RWPE1 (cell line): Measurements from ENCODE around the gene INSM2.

Source experiments
- CTCF ChIA-PET: fragments of 350-600 bp; sonication (Branson Sonifier 250); formaldehyde crosslinking; extraction: SDS; loops from one replicate; lab custom pipeline; 2021; lab: Yijun Ruan, JAX
- POLR2A ChIA-PET: fragments of 400-600 bp; formaldehyde crosslinking; extraction: SDS; loops from one replicate; lab custom pipeline; 2020; ENCODE audit warnings: antibody characterized with exemption; ENCODE audit not compliant: low non-redundant PET; lab: Yijun Ruan, JAX
- DNase-seq: peaks from one replicate; pipeline ENCODE4 v3.0.0; 2012; ENCODE audit warnings: low spot score
- H3K27ac ChIP-seq: fragments of 450-650 bp; 2 replicates; pipeline ENCODE4 v1.5.1; 2017
- CTCF ChIP-seq: fragments of 450-650 bp; conservative IDR thresholded peaks from 2 replicates; pipeline ENCODE4 v1.5.1; 2017; ENCODE audit warnings: low read depth, mild to moderate bottlenecking

Gene INSM2

GRCh38 chr14:35533357-35534207, at the start of gene INSM2:
TSS of gene INSM2 (plus strand) at chr14:35534164. CDS start at chr14:35534253, 89 bp downstream.
- H3K27ac ChIP-seq: no peak within 1 kb of the TSS
- POLR2A ChIA-PET: no interaction called here
- peak; percentile 54 for DNase-seq
- CTCF ChIA-PET: interaction anchor here (0.5 to 1.3 kb wide), 5 partner anchors 19 to 293 kb away, joined by 3 to 5 read pairs (median 4); partner anchors contain the start of gene BRMS1L
- no peak for TF ChIP-seq CTCF

GRCh38 chr14:35492569-35493014, 41.4 kb upstream of the INSM2 start:
- H3K27ac ChIP-seq: no peak overlapping the region
- POLR2A ChIA-PET: no interaction called here
- no peak for TF ChIP-seq CTCF
- CTCF ChIA-PET: no interaction called here
- no peak for DNase-seq

GRCh38 chr14:35495278-35495677, 38.7 kb upstream of the INSM2 start:
- no peak for TF ChIP-seq CTCF
- no peak for DNase-seq
- ChIA-PET CTCF (interaction anchor here (0.7 kb wide), 1 partner anchor 1139 kb away, joined by 4 read pairs; no protein-coding TSS in a partner anchor), POLR2A (no interaction called here)
- H3K27ac ChIP-seq: no peak overlapping the region

GRCh38 chr14:35499180-35499579, 34.8 kb upstream of the INSM2 start:
- POLR2A ChIA-PET: no interaction called here
- CTCF ChIA-PET: no interaction called here

GRCh38 chr14:35503646-35504045, 30.3 kb upstream of the INSM2 start:
- no peak for TF ChIP-seq CTCF
- H3K27ac ChIP-seq: no peak overlapping the region
- CTCF ChIA-PET: interaction anchor here (0.6 kb wide), 1 partner anchor 33 kb away, joined by 4 read pairs; no protein-coding TSS in a partner anchor
- POLR2A ChIA-PET: no interaction called here
- no peak for DNase-seq

More at GRCh38 chr14:35499180-35499579, 34.8 kb upstream of the INSM2 start:
- no peak for DNase-seq
- TF ChIP-seq CTCF: no peak
- H3K27ac ChIP-seq: no peak overlapping the region

GRCh38 chr14:35504260-35504659, 29.7 kb upstream of the INSM2 start:
- no peak overlapping the region for H3K27ac ChIP-seq
- ChIA-PET POLR2A (no interaction called here), CTCF (interaction anchor here (0.6 kb wide), 3 partner anchors 34 to 1024 kb away, joined by 3 to 4 read pairs (median 4); no protein-coding TSS in a partner anchor)
- no peak for DNase-seq
- TF ChIP-seq CTCF: no peak
